NCI-H69 (cell line): ENCODE measurements around the gene ADH1C.
A peak's percentile ranks its signal among the peaks of the same experiment; 100 is the strongest.
"Not testable (repeated sequence)": the region's sequence is repeated elsewhere in the genome, so short reads cannot be mapped to it uniquely, and the experiment has no call there.

Experiments used
- DNase-seq: peaks from one replicate; lab custom pipeline; 2025; lab: John Stamatoyannopoulos, UW

Gene ADH1C

GRCh38 chr4:99357948-99358347, 5.4 kb upstream of the ADH1C start:
- DNase-seq = no peak

- no peak for DNase-seq
Measured at GRCh38 chr4:99356992-99357391, 4.4 kb upstream of the ADH1C start.

GRCh38 chr4:99356149-99356548, 3.6 kb upstream of the ADH1C start:
- not testable (repeated sequence) for DNase-seq

- DNase-seq = no peak
Measured at GRCh38 chr4:99351487-99351886, 1.1 kb downstream of the ADH1C start.

GRCh38 chr4:99349338-99349737, 3.2 kb downstream of the ADH1C start:
- no peak for DNase-seq

GRCh38 chr4:99342624-99343023, 9.9 kb downstream of the ADH1C start:
- not testable (repeated sequence) for DNase-seq

- no peak for DNase-seq
Measured at GRCh38 chr4:99341426-99341825, 11.1 kb downstream of the ADH1C start.

GRCh38 chr4:99339172-99339571, 13.4 kb downstream of the ADH1C start:
- DNase-seq = no peak

- DNase-seq = no peak
Measured at GRCh38 chr4:99336553-99336952, 16.0 kb downstream of the ADH1C start.

GRCh38 chr4:99334880-99335279, 17.7 kb downstream of the ADH1C start:
- no peak for DNase-seq

- no peak for DNase-seq
Measured at GRCh38 chr4:99330648-99331047, 21.9 kb downstream of the ADH1C start.

- no peak for DNase-seq
Measured at GRCh38 chr4:99329876-99330275, 22.7 kb downstream of the ADH1C start.

GRCh38 chr4:99324979-99325378, 27.6 kb downstream of the ADH1C start:
- DNase-seq = no peak

GRCh38 chr4:99324361-99324760, 28.2 kb downstream of the ADH1C start:
- no peak for DNase-seq

GRCh38 chr4:99323756-99324155, 28.8 kb downstream of the ADH1C start:
- DNase-seq = peak; percentile 2

- no peak for DNase-seq
Measured at GRCh38 chr4:99321241-99322191, 31.0 kb downstream of the ADH1C start, which contains the start of gene ADH1B. TSS of gene ADH1B (minus strand) at chr4:99321401. CDS start at chr4:99321331, 70 bp downstream.

GRCh38 chr4:99317811-99318210, 34.7 kb downstream of the ADH1C start:
- DNase-seq = not testable (repeated sequence)

GRCh38 chr4:99317354-99317753, 35.2 kb downstream of the ADH1C start:
- no peak for DNase-seq

GRCh38 chr4:99315839-99316238, 36.7 kb downstream of the ADH1C start:
- peak; percentile 2 for DNase-seq

GRCh38 chr4:99314211-99314610, 38.3 kb downstream of the ADH1C start:
- no peak for DNase-seq

GRCh38 chr4:99310389-99310788, 42.2 kb downstream of the ADH1C start:
- no peak for DNase-seq

GRCh38 chr4:99305638-99306400, 46.7 kb downstream of the ADH1C start:
- DNase-seq = no peak
